Measurements from ENCODE around the gene CCDC190.
"Not testable (repeated sequence)": the region's sequence is repeated elsewhere in the genome, so short reads cannot be mapped to it uniquely, and the experiment has no call there.

DNA sequence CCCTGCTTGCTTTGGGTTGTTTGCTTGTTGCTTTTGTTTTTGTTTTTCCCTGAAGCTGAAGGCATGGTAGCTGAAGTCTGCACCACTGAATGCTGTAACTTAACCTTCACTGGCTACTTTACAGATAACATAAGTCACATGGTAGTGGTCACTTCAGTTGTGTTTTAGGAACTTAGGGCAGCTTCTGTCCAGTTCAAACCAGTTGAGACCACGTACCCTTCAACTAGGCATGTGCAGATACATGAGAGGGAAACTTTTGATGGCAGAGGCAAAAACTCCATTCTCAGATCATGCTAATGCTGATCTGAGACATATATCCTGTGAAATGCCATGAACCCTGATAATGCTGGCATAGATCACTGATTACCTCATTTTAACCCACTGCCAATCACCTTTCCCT, 42.3 kb downstream of the CCDC190 start:
- TF ChIP-seq, protein P1, sequence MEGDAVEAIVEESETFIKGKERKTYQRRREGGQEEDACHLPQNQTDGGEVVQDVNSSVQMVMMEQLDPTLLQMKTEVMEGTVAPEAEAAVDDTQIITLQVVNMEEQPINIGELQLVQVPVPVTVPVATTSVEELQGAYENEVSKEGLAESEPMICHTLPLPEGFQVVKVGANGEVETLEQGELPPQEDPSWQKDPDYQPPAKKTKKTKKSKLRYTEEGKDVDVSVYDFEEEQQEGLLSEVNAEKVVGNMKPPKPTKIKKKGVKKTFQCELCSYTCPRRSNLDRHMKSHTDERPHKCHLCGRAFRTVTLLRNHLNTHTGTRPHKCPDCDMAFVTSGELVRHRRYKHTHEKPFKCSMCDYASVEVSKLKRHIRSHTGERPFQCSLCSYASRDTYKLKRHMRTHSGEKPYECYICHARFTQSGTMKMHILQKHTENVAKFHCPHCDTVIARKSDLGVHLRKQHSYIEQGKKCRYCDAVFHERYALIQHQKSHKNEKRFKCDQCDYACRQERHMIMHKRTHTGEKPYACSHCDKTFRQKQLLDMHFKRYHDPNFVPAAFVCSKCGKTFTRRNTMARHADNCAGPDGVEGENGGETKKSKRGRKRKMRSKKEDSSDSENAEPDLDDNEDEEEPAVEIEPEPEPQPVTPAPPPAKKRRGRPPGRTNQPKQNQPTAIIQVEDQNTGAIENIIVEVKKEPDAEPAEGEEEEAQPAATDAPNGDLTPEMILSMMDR (IDR thresholded peaks at IDR 0.05): not testable (repeated sequence)
- not testable (repeated sequence) for TF ChIP-seq POLR2A (IDR thresholded peaks at IDR 0.05)

Data from esophagus squamous epithelium (tissue), 4 donors.